HG03097 (cell line): ENCODE data around the gene OOEP.
"Not testable (repeated sequence)": the region's sequence is repeated elsewhere in the genome, so short reads cannot be mapped to it uniquely, and the experiment has no call there.

Experiments used
- ATAC-seq: cut with Tn5 transposase; IDR thresholded peaks from one replicate; pipeline ENCODE4 v1.9.1; 2021; ENCODE audit not compliant: unreplicated experiment, low FRiP score

The OOEP gene

GRCh38 chr6:73369563-73369962 is at the start of gene OOEP:
OOEP (minus strand) TSS chr6:73369897; CDS start chr6:73369792, 105 bp downstream.
- no peak for ATAC-seq

GRCh38 chr6:73418081-73418741 is 48.5 kb upstream of the OOEP start:
- no peak for ATAC-seq

- no peak for ATAC-seq
These were observed 43.4 kb upstream of the OOEP start for GRCh38 chr6:73413102-73413501.

GRCh38 chr6:73409395-73409794 is 39.7 kb upstream of the OOEP start:
- no peak for ATAC-seq

GRCh38 chr6:73400656-73401055 is 31.0 kb upstream of the OOEP start:
- no peak for ATAC-seq

- no peak for ATAC-seq
These were observed 26.2 kb upstream of the OOEP start for GRCh38 chr6:73395875-73396274.

GRCh38 chr6:73394577-73395354 is 25.1 kb upstream of the OOEP start, which contains the start of gene DDX43:
DDX43 (plus strand) TSS chr6:73394828; CDS start chr6:73394906, 78 bp downstream.
- ATAC-seq: no peak

- no peak for ATAC-seq
These were observed 23.6 kb upstream of the OOEP start for GRCh38 chr6:73393278-73393677.

- not testable (repeated sequence) for ATAC-seq
These were observed 22.5 kb upstream of the OOEP start for GRCh38 chr6:73392188-73392587.

GRCh38 chr6:73391675-73392074 is 22.0 kb upstream of the OOEP start:
- no peak for ATAC-seq

- ATAC-seq: no peak
These were observed 20.2 kb upstream of the OOEP start for GRCh38 chr6:73389854-73390253.

GRCh38 chr6:73388800-73389512 is 19.3 kb upstream of the OOEP start:
- peak; percentile 69 for ATAC-seq

GRCh38 chr6:73388433-73388799 is 18.7 kb upstream of the OOEP start:
- ATAC-seq: peak; percentile 17

- ATAC-seq: no peak
These were observed 12.9 kb upstream of the OOEP start for GRCh38 chr6:73382462-73383113.

- ATAC-seq: not testable (repeated sequence)
These were observed 11.8 kb upstream of the OOEP start for GRCh38 chr6:73381531-73381930.

- no peak for ATAC-seq
These were observed 7.5 kb upstream of the OOEP start for GRCh38 chr6:73377225-73377624.

- no peak for ATAC-seq
These were observed 5.5 kb upstream of the OOEP start for GRCh38 chr6:73375216-73375615.

GRCh38 chr6:73372516-73372915 is 2.8 kb upstream of the OOEP start:
- ATAC-seq: no peak

- no peak for ATAC-seq
These were observed 2.3 kb upstream of the OOEP start for GRCh38 chr6:73371984-73372383.

GRCh38 chr6:73369157-73369556 is 540 bp downstream of the OOEP start:
- no peak for ATAC-seq

- no peak for ATAC-seq
These were observed 1.0 kb downstream of the OOEP start for GRCh38 chr6:73368675-73369074.
